ENCODE results near the gene PARD3B. TPM values are rescaled to one million over a fixed set of nuclear protein-coding genes. Genes with fewer than 3 reads are reported as not detected.

Gene PARD3B
- total and polyA plus RNA-seq, 2 of the 8 experiments (the other 6 are each of a cell fraction or from before 2014, with no cell fraction given) = 1.2 to 5.7 TPM

DNA sequence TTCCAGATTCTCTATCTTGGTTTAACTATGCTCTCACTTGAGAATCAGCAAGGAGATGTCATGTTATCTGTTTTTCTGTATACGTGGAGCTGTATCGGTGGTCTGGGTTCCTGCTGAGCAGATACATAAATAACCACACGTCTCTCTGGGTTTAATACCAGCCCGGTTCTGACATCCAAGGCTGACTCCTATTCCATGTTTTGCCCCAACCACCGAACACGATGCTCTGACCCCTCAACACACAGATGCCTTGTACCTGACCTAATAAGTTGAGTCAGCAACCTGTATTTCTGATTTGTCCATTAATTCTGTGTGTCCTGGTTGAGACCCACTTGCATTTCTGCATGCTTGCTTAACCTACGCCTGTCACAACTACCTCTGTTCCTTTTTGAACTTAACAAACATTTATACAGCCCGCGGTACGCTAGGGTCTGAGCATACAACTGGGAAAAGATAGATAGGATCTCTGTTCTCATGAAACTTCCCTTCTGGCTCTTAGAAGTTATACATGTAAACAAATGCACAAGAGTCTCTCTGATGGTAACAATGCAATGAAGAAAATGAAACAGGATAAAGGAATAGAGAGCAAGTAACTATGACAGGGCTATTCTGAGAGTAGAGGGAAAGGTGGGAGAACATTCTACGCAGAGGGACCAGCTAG is 480.4 kb downstream of the PARD3B start:
- Histone ChIP-seq H3K4me1 (replicated peaks in 1 of 4; ENCODE audit: control insufficient read depth in 3 of 4, insufficient read depth in 4 of 4, low read length in 3 of 4) (peaks cover 0 to 1% (median 0%) of the 10 kb centered on the region in 4 experiments; a peak in 1 of 7 replicates), H3K14ac (ENCODE audit: insufficient read length) (no peak overlapping the region), H4K8ac (ENCODE audit: extremely low read depth, insufficient read depth, low read length) (no peak overlapping the region), H3K36me3 (ENCODE audit: control insufficient read depth in 2 of 4, insufficient read depth in 4 of 4, low read length in 3 of 4) (no peaks in the 10 kb centered on the region), H3K27ac (ENCODE audit: low read depth, low read length) (no peak overlapping the region), H2BK15ac (ENCODE audit: low read length) (no peak overlapping the region), H4K20me1 (replicated peaks in 1 of 2; ENCODE audit: control insufficient read depth in 1 of 2, insufficient read depth in 2 of 2, low read length in 2 of 2) (no peaks in the 10 kb centered on the region), H3K79me1 (ENCODE audit: low read depth, low read length) (no peaks in the 10 kb centered on the region), H4K5ac (ENCODE audit: insufficient read length, low read depth, low read length) (no peak overlapping the region), H2BK5ac (ENCODE audit: low read depth, low read length) (no peak overlapping the region), H3K4ac (replicated peaks; ENCODE audit: insufficient read length, low read depth, low read length) (no peak overlapping the region), H3K27me3 (replicated peaks in 1 of 4; ENCODE audit: control insufficient read depth in 3 of 4, extremely low read depth in 1 of 4, insufficient read depth in 3 of 4, low read length in 3 of 4) (no peaks in the 10 kb centered on the region), H2AFZ (ENCODE audit: low read length) (no peak overlapping the region), H3K4me3 (ENCODE audit: extremely low read depth in 1 of 4, insufficient read depth in 2 of 4, low read depth in 3 of 4, low read length in 4 of 4) (no peak overlapping the region), H3K23me2 (ENCODE audit: low read depth, low read length) (no peaks in the 10 kb centered on the region), H3K23ac (ENCODE audit: insufficient read length) (no peak overlapping the region), H2BK120ac (replicated peaks; ENCODE audit: low read depth, low read length) (no peak overlapping the region), H2BK12ac (ENCODE audit: low read depth, low read length) (no peak overlapping the region), H3K79me2 (ENCODE audit: control insufficient read depth in 1 of 2, insufficient read depth in 2 of 2, low read length in 2 of 2) (no peaks in the 10 kb centered on the region), H4K91ac (replicated peaks; ENCODE audit: insufficient read length, low read length) (no peak overlapping the region), H2AK5ac (ENCODE audit: low read depth, low read length) (no peak overlapping the region), H3K9me3 (ENCODE audit: insufficient read depth in 2 of 2, low read depth in 1 of 2, low read length in 1 of 2) (no peaks in the 10 kb centered on the region), H2BK20ac (ENCODE audit: low read length) (no peak overlapping the region), H3K56ac (replicated peaks; ENCODE audit: insufficient read length, low read depth, low read length) (no peak overlapping the region), H3K9ac (replicated peaks in 1 of 4; ENCODE audit: extremely low read depth in 1 of 4, low read depth in 3 of 4, low read length in 3 of 4) (no peak overlapping the region), H3K18ac (ENCODE audit: extremely low read depth, low read length) (no peak overlapping the region), H3K4me2 (ENCODE audit: insufficient read depth in 1 of 2, low read depth in 2 of 2, low read length in 2 of 2) (no peak overlapping the region)
- FAIRE-seq (no peak), DNase-seq (ENCODE audit: low read depth in 1 of 2, low spot score in 2 of 2) (no peak)
- ChIA-PET CTCF (ENCODE audit: partially characterized antibody) (no interaction called here), POLR2A (ENCODE audit: partially characterized antibody) (no interaction called here)
- WGBS, 2 experiments (ENCODE audit: extremely low coverage in 1 of 2, insufficient coverage in 1 of 2, insufficient read length in 1 of 2, insufficient replicate concordance in 2 of 2, low coverage in 1 of 2, low lambda C conversion rate in 2 of 2, missing lambda C conversion rate in 1 of 2) = 90% methylated on average over 11 of the region's 11 CpGs; no CpG with 5 or more reads in 1 of the 2 experiments
- no peak for TF ChIP-seq EGR1 (IDR thresholded peaks at IDR 0.05; ENCODE audit: borderline replicate concordance, low read depth, low read length)
- no peak for TF ChIP-seq TAF1 (IDR thresholded peaks at IDR 0.05; ENCODE audit: low read depth, low read length)
- TF ChIP-seq NANOG (IDR thresholded peaks at IDR 0.05; ENCODE audit: insufficient read depth, low read depth, low read length, poor library complexity, severe bottlenecking) = no peak
- TF ChIP-seq, protein P1, sequence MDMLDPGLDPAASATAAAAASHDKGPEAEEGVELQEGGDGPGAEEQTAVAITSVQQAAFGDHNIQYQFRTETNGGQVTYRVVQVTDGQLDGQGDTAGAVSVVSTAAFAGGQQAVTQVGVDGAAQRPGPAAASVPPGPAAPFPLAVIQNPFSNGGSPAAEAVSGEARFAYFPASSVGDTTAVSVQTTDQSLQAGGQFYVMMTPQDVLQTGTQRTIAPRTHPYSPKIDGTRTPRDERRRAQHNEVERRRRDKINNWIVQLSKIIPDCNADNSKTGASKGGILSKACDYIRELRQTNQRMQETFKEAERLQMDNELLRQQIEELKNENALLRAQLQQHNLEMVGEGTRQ (IDR thresholded peaks at IDR 0.05; ENCODE audit: low read length) = no peak
- no peak for TF ChIP-seq MAFK (IDR thresholded peaks at IDR 0.05; ENCODE audit: low read depth, low read length)
- no peak for TF ChIP-seq SIX5 (IDR thresholded peaks at IDR 0.05; ENCODE audit: low read depth, low read length)
- no peak for TF ChIP-seq RBBP5 (IDR thresholded peaks at IDR 0.05; ENCODE audit: borderline replicate concordance, low read depth, low read length)
- TF ChIP-seq SIN3A (conservative IDR thresholded peaks at IDR 0.05 in 1 of 2, IDR thresholded peaks at IDR 0.05 in 1 of 2; ENCODE audit: low read depth in 1 of 2, low read length in 2 of 2) = no peak

Data from H1 (cell line).